GM10248 (cell line): ENCODE results near the gene HCFC1.

Source experiments
- CTCF ChIA-PET: fragments of 300-600 bp; sonication (Branson Sonifier 250); formaldehyde crosslinking; extraction: SDS; loops from one replicate; lab custom pipeline; 2021; ENCODE audit warnings: antibody characterized with exemption; lab: Yijun Ruan, JAX
- POLR2A ChIA-PET: fragments of 350-650 bp; sonication (Branson Sonifier 250); formaldehyde crosslinking; extraction: SDS; loops from one replicate; lab custom pipeline; 2020; ENCODE audit warnings: antibody characterized with exemption; lab: Yijun Ruan, JAX
- DNase-seq: peaks from one replicate; pipeline ENCODE4 v3.0.0; 2012; ENCODE audit errors: extremely low spot score
- TF ChIP-seq, protein P1 (sequence below): IDR thresholded peaks from 2 replicates; pipeline ENCODE4 v1.5.1; 2012; ENCODE audit warnings: mild to moderate bottlenecking, low read depth; ENCODE audit errors: extremely low read depth, missing control alignments, control extremely low read depth

HCFC1 gene

DNA sequence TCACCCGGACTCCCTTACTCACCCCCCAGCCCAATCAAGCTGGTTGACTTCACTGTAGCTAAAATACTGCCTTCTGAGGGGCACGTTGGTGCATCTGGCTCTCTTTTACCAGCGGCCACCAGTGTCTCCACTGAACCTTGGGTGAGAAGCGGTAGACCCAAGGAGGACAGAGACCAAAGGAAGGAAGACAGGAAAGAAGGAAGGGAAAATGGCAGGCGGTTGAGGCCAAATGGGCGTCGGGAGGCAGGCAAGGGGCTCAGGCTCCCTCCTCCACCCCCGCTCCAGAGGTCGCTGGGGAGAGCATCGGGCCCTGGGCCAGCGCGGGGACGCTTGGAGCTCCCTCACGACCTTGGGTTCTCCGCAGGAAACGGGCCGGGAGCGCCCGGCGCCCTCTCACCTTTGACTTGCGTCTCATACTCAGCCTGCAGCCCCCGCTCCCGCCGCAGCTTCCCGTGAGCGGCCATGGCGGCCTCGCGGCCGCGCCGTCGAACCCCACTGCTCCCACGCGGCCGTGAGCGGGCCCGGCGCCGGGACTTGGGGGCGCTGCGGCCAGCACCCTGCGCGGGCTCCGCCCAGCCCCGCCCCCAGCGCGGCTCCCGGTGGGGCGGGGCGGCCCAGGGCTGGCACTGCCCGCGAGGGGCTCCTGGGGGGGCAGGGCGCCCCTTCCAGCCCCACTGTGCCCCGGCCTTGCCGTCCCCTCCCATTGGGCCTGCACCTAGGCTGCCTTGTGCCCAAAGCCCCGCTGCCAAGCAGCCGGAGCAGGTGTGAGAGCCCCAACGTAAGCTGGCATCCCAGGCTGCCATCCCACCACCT is 45.7 kb downstream of the HCFC1 start, which contains the start of gene ARHGAP4:
Gene ARHGAP4, minus strand, starts transcription at position 526 of the 813 bp plus-strand sequence. Its CDS starts 62 bp downstream, at position 464.
- CTCF ChIA-PET, result interaction anchor here (0.6 to 14.1 kb wide), 9 partner anchors 8 to 448 kb away, joined by 3 to 187 read pairs (median 4); partner anchors contain the start of genes NAA10 and RENBP

DNA sequence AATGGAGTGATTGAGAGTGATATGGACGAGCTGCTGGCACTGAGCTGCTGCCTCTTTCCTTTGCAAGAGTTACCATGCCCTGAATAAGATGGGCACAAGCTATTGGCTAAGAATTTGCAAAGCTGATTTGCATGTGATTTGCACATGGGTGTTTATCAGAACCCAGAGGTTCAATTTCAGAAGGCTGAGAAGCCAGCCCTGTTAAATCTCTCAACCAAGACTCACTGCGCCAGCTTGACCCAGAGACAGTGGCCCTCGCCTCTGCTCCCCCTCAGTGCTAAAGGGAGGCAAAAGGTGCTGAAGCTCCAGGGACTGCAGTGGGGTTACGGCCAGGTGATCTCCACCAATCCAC is 46.3 kb downstream of the HCFC1 start:
- TF ChIP-seq, protein P1, sequence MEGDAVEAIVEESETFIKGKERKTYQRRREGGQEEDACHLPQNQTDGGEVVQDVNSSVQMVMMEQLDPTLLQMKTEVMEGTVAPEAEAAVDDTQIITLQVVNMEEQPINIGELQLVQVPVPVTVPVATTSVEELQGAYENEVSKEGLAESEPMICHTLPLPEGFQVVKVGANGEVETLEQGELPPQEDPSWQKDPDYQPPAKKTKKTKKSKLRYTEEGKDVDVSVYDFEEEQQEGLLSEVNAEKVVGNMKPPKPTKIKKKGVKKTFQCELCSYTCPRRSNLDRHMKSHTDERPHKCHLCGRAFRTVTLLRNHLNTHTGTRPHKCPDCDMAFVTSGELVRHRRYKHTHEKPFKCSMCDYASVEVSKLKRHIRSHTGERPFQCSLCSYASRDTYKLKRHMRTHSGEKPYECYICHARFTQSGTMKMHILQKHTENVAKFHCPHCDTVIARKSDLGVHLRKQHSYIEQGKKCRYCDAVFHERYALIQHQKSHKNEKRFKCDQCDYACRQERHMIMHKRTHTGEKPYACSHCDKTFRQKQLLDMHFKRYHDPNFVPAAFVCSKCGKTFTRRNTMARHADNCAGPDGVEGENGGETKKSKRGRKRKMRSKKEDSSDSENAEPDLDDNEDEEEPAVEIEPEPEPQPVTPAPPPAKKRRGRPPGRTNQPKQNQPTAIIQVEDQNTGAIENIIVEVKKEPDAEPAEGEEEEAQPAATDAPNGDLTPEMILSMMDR, result no peak
- CTCF ChIA-PET, result interaction anchor here (0.6 to 14.1 kb wide), 10 partner anchors 9 to 448 kb away, joined by 3 to 187 read pairs (median 4); partner anchors contain the start of genes NAA10 and RENBP
- no peak for DNase-seq
- POLR2A ChIA-PET, result interaction anchor here (0.8 kb wide), 1 partner anchor 22 kb away, joined by 3 read pairs; no protein-coding TSS in a partner anchor

More for the DNA sequence above, 45.7 kb downstream of the HCFC1 start, which contains the start of gene ARHGAP4:
- TF ChIP-seq, protein P1, result peak; percentile 21
- DNase-seq, result peak; percentile 52
- POLR2A ChIA-PET, result interaction anchor here (1.0 kb wide), 2 partner anchors 45 to 132 kb away, joined by 3 read pairs; partner anchors contain the start of genes IDH3G and SSR4

- POLR2A ChIA-PET, result interaction anchor here (0.8 kb wide), 1 partner anchor 23 kb away, joined by 3 read pairs; no protein-coding TSS in a partner anchor
- DNase-seq, result no peak
Measured at GRCh38 chrX:153924149-153924861, 47.3 kb downstream of the HCFC1 start.

DNA sequence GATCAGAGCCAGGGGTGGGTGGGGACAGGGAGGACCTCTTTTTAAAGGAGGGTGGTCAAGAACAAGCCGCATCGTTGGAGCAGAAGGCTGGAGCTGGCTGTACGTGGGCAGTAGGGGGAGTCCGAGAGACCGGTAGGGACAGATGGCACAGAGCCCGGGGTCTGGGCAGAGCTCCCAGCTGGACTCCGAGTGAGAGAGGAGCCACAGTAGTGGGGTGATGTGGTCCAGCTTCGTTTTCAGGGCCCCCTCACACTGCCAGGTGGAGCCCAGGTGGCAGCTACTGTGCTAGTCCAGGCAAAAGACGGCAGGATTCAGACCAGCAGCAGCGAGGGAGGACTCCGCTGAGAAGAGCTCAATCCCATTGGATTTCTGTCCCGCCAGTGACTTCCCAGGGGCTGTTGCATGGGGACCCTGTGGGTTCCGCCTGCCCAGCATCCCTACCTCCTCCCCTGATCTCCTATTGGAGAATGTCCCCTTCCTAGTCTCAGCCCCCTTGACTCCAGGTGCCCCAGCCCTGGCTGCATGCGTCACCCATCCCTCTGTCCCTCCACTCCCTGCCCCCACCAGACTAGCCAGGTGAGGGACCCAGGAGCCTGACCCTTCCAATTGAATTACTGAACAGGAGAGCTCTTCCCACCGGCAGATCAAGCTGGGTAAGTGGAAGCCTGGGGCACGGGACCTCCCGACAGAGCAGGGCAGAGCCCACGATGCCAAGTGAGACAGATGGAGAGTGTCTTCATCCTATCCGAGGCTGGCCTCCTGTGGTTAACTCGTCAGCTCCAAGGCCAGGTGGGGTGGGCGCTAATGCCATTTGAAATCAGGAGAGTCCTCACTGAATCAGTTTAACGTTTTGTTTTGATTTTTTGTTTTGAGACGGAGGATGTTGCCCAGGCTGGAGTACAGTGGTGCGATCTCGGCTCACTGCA is 48.4 kb downstream of the HCFC1 start:
- CTCF ChIA-PET, result interaction anchor here (0.7 to 14.1 kb wide), 10 partner anchors 10 to 104 kb away, joined by 3 to 187 read pairs (median 5); partner anchors contain the start of gene RENBP
- TF ChIP-seq, protein P1, result peak; percentile 39
- no peak for DNase-seq
- POLR2A ChIA-PET, result no interaction called here

More at GRCh38 chrX:153924149-153924861, 47.3 kb downstream of the HCFC1 start:
- CTCF ChIA-PET, result interaction anchor here (1.4 to 14.1 kb wide), 8 partner anchors 10 to 96 kb away, joined by 3 to 187 read pairs (median 8); partner anchors contain the start of genes NAA10 and RENBP
- TF ChIP-seq, protein P1, result peak; percentile 25

GRCh38 chrX:153921511-153922446 is 49.8 kb downstream of the HCFC1 start:
- ChIA-PET POLR2A (no interaction called here), CTCF (interaction anchor here (1.5 to 14.1 kb wide), 3 partner anchors 11 to 27 kb away, joined by 7 to 187 read pairs (median 26); partner anchors contain the start of gene RENBP)
- TF ChIP-seq, protein P1, result no peak
- DNase-seq, result no peak
